Body of pancreas (tissue), 4 donors: Measurements from ENCODE around the gene ATP11A.

Experiments
- POLR2A ChIP-seq, 3 donors: fragments of 450-650 bp; IDR thresholded peaks; one replicate each; pipeline ENCODE4 v1.6.1; 2016; ENCODE audit warnings: antibody characterized with exemption in 3 of 3, mild to moderate bottlenecking in 2 of 3
- TF ChIP-seq, protein P1 (sequence below), 7 experiments: fragments of 450-650 bp in 4 of 7; fragments of 200-600 bp in 3 of 7; sonication (generic) in 3 of 7; IDR thresholded peaks; one replicate each; pipeline ENCODE4 v1.5.1; 2016 to 2019; ENCODE audit warnings: antibody characterized with exemption in 7 of 7

DNA sequence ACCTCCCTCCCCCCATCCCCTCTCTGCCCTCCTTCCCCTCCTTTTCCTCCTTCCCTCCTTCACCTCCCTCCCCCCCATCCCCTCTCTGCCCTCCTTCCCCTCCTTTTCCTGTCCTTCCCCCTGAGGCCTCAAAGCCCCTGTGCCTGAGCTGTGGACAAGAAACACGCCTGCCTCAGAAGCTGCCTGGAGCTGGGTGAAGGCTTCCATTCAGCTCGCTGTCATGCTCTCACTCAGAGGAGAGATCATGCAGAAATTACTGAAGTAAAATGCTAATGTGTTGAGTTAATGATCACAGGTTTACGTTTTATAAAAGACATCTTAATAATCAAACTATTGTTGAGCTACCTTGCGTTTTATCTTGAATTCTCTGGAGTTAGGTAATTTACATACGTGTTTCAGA, 114.5 kb downstream of the ATP11A start:
- TF ChIP-seq, protein P1, sequence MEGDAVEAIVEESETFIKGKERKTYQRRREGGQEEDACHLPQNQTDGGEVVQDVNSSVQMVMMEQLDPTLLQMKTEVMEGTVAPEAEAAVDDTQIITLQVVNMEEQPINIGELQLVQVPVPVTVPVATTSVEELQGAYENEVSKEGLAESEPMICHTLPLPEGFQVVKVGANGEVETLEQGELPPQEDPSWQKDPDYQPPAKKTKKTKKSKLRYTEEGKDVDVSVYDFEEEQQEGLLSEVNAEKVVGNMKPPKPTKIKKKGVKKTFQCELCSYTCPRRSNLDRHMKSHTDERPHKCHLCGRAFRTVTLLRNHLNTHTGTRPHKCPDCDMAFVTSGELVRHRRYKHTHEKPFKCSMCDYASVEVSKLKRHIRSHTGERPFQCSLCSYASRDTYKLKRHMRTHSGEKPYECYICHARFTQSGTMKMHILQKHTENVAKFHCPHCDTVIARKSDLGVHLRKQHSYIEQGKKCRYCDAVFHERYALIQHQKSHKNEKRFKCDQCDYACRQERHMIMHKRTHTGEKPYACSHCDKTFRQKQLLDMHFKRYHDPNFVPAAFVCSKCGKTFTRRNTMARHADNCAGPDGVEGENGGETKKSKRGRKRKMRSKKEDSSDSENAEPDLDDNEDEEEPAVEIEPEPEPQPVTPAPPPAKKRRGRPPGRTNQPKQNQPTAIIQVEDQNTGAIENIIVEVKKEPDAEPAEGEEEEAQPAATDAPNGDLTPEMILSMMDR (IDR thresholded peaks at IDR 0.05) = no peak
- TF ChIP-seq POLR2A (IDR thresholded peaks at IDR 0.05) = no peak
